ENCODE data around the gene AGK.

- TF ChIP-seq CTCF (IDR thresholded peaks at IDR 0.05), result no peak
- TF ChIP-seq POLR2A (IDR thresholded peaks at IDR 0.05), result no peak
Measured at GRCh38 chr7:141590666-141591065, 39.5 kb downstream of the AGK start.

All from Peyer's patch (tissue), 4 donors.